ENCODE results near the gene DEUP1.
A peak's percentile ranks its signal among the peaks of the same experiment; 100 is the strongest.

The DEUP1 gene

GRCh38 chr11:93348930-93349329 is 18.4 kb downstream of the DEUP1 start:
- no peak for TF ChIP-seq CTCF (IDR thresholded peaks at IDR 0.05; ENCODE audit: control insufficient read depth, insufficient read depth, low read depth, low read length, missing control alignments)
- no peak overlapping the region for H3K4me3 ChIP-seq (ENCODE audit: control insufficient read depth, low read depth, low read length)

GRCh38 chr11:93350835-93351234 is 20.3 kb downstream of the DEUP1 start:
- no peak for TF ChIP-seq CTCF (IDR thresholded peaks at IDR 0.05; ENCODE audit: control insufficient read depth, insufficient read depth, low read depth, low read length, missing control alignments)
- H3K4me3 ChIP-seq (ENCODE audit: control insufficient read depth, low read depth, low read length): no peak overlapping the region
- DNase-seq (ENCODE audit: low read depth): no peak

More at GRCh38 chr11:93348930-93349329, 18.4 kb downstream of the DEUP1 start:
- DNase-seq (ENCODE audit: low read depth): no peak

- TF ChIP-seq CTCF (IDR thresholded peaks at IDR 0.05; ENCODE audit: control insufficient read depth, insufficient read depth, low read depth, low read length, missing control alignments): no peak
- DNase-seq (ENCODE audit: low read depth): no peak
- no peak overlapping the region for H3K4me3 ChIP-seq (ENCODE audit: control insufficient read depth, low read depth, low read length)
These were observed 28.9 kb downstream of the DEUP1 start for GRCh38 chr11:93359396-93359795.

- no peak for TF ChIP-seq CTCF (IDR thresholded peaks at IDR 0.05; ENCODE audit: control insufficient read depth, insufficient read depth, low read depth, low read length, missing control alignments)
- DNase-seq (ENCODE audit: low read depth): no peak
- H3K4me3 ChIP-seq (ENCODE audit: control insufficient read depth, low read depth, low read length): no peak overlapping the region
These were observed 30.9 kb downstream of the DEUP1 start for GRCh38 chr11:93361435-93361834.

GRCh38 chr11:93368022-93368421 is 37.5 kb downstream of the DEUP1 start:
- DNase-seq (ENCODE audit: low read depth): no peak
- TF ChIP-seq CTCF (IDR thresholded peaks at IDR 0.05; ENCODE audit: control insufficient read depth, insufficient read depth, low read depth, low read length, missing control alignments): no peak
- no peak overlapping the region for H3K4me3 ChIP-seq (ENCODE audit: control insufficient read depth, low read depth, low read length)

- no peak overlapping the region for H3K4me3 ChIP-seq (ENCODE audit: control insufficient read depth, low read depth, low read length)
- no peak for TF ChIP-seq CTCF (IDR thresholded peaks at IDR 0.05; ENCODE audit: control insufficient read depth, insufficient read depth, low read depth, low read length, missing control alignments)
These were observed 39.7 kb downstream of the DEUP1 start for GRCh38 chr11:93370260-93370659.

GRCh38 chr11:93389737-93390136 is 59.2 kb downstream of the DEUP1 start:
- no peak for TF ChIP-seq CTCF (IDR thresholded peaks at IDR 0.05; ENCODE audit: control insufficient read depth, insufficient read depth, low read depth, low read length, missing control alignments)
- H3K4me3 ChIP-seq (ENCODE audit: control insufficient read depth, low read depth, low read length): no peak overlapping the region
- DNase-seq (ENCODE audit: low read depth): no peak

More at GRCh38 chr11:93370260-93370659, 39.7 kb downstream of the DEUP1 start:
- DNase-seq (ENCODE audit: low read depth): peak; percentile 17

Measured in AG09309 (cell line).